HepG2 (cell line): ENCODE measurements around the gene RAC3. TPM values are rescaled to one million over a fixed set of nuclear protein-coding genes. Genes with fewer than 3 reads are reported as not detected.
A peak's percentile ranks its signal among the peaks of the same experiment; 100 is the strongest.

Source experiments
- ATF7-NPFF ChIP-seq: sonication (generic); formaldehyde crosslinking; IDR thresholded peaks from 2 replicates; pipeline ENCODE4 v1.8.1; 2023; ENCODE audit warnings: mild to moderate bottlenecking, low read depth, missing genetic modification reagents, moderate library complexity
- CC2D1A ChIP-seq: sonication (generic); formaldehyde crosslinking; IDR thresholded peaks from 2 replicates; pipeline ENCODE4 v1.8.1; 2023; ENCODE audit warnings: mild to moderate bottlenecking, missing genetic modification reagents
- FOSL2 ChIP-seq: sonication (generic); formaldehyde crosslinking; IDR thresholded peaks from 2 replicates; pipeline ENCODE4 v1.4.0; 2020; ENCODE audit warnings: missing genetic modification reagents
- FOXK2 ChIP-seq: fragments of 450-650 bp; IDR thresholded peaks from 2 replicates; pipeline ENCODE4 v1.6.1; 2016
- FOXM1 ChIP-seq: sonication (generic); formaldehyde crosslinking; IDR thresholded peaks from 2 replicates; pipeline ENCODE4 v1.5.0; 2020; ENCODE audit warnings: missing genetic modification reagents
- HMGA1 ChIP-seq: sonication (generic); formaldehyde crosslinking; conservative IDR thresholded peaks from 2 replicates; pipeline ENCODE4 v1.4.0; 2020; ENCODE audit warnings: missing genetic modification reagents
- MED1 ChIP-seq: sonication (generic); formaldehyde crosslinking; IDR thresholded peaks from 2 replicates; pipeline ENCODE4 v1.4.0; 2020; ENCODE audit warnings: missing genetic modification reagents
- MEF2D ChIP-seq: sonication (generic); formaldehyde crosslinking; IDR thresholded peaks from 2 replicates; pipeline ENCODE4 v1.5.1; 2020; ENCODE audit warnings: mild to moderate bottlenecking, missing genetic modification reagents
- PLRG1 ChIP-seq: fragments of 450-650 bp; conservative IDR thresholded peaks from 2 replicates; pipeline ENCODE4 v1.6.1; 2016
- SNAPC2 ChIP-seq: sonication (generic); formaldehyde crosslinking; IDR thresholded peaks from 2 replicates; pipeline ENCODE4 v1.8.1; 2022; ENCODE audit warnings: mild to moderate bottlenecking, missing genetic modification reagents
- THAP11 ChIP-seq: IDR thresholded peaks from 2 replicates; pipeline ENCODE4 v1.6.1; 2016; ENCODE audit warnings: missing biosample characterization, missing genetic modification reagents
- ZBTB34 ChIP-seq: sonication (generic); formaldehyde crosslinking; IDR thresholded peaks from 2 replicates; pipeline ENCODE4 v1.8.0; 2022; ENCODE audit warnings: mild to moderate bottlenecking, missing genetic modification reagents
- ZNF34 ChIP-seq: sonication (generic); formaldehyde crosslinking; IDR thresholded peaks from 2 replicates; pipeline ENCODE4 v1.4.0; 2020; ENCODE audit warnings: mild to moderate bottlenecking, missing genetic modification reagents, borderline replicate concordance
- ZNF468 ChIP-seq: sonication (generic); formaldehyde crosslinking; IDR thresholded peaks from 2 replicates; pipeline ENCODE4 v1.8.0; 2022; ENCODE audit warnings: mild to moderate bottlenecking, moderate library complexity, missing genetic modification reagents
- ZNF607 ChIP-seq: sonication (generic); formaldehyde crosslinking; IDR thresholded peaks from 2 replicates; pipeline ENCODE4 v1.5.1; 2020; ENCODE audit warnings: missing genetic modification reagents, mild to moderate bottlenecking, borderline replicate concordance
- ZNF746 ChIP-seq: sonication (generic); formaldehyde crosslinking; IDR thresholded peaks from 2 replicates; pipeline ENCODE4 v1.8.0; 2022; ENCODE audit warnings: mild to moderate bottlenecking, missing genetic modification reagents
- ZNF788 ChIP-seq: sonication (generic); formaldehyde crosslinking; IDR thresholded peaks from 2 replicates; pipeline ENCODE4 v1.5.0; 2020; ENCODE audit warnings: mild to moderate bottlenecking, missing genetic modification reagents, borderline replicate concordance
- polyA plus RNA-seq, 8 experiments: library from polyadenylated mRNA; depleted of rRNA in 3 of 8; stranded (reverse) in 7 of 8; unstranded in 1 of 8; fragments of >200 nt; fragmentation: Illumina TruSeq in 4 of 8; extraction: Trizol in 4 of 8; gene quantifications; 2 replicates each; pipeline versions ENCODE4 v1.2.1 to v1.2.3, GENCODE V29; 2011 to 2016; ENCODE audit warnings: low read depth in 4 of 8, missing spikeins in 1 of 8, mixed read lengths in 1 of 8; ENCODE audit not compliant: insufficient read depth in 1 of 8
- total RNA-seq, 5 experiments: library from RNA; depleted of rRNA; stranded (reverse); fragments of >200 nt; fragmentation: Illumina TruSeq; extraction: Trizol; gene quantifications; 2 replicates each; pipeline ENCODE4 v1.2.3, GENCODE V29; 2016; ENCODE audit warnings: low read depth in 1 of 5
- TF ChIP-seq, protein P1 (sequence below): sonication (generic); formaldehyde crosslinking; IDR thresholded peaks from 2 replicates; pipeline ENCODE4 v1.5.0; 2020; ENCODE audit warnings: mild to moderate bottlenecking, missing genetic modification reagents, borderline replicate concordance

The RAC3 gene
- total and polyA plus RNA-seq, 2 of the 13 experiments (the other 11 are each of a cell fraction or from before 2014, with no cell fraction given), result 10.5 to 21.3 TPM

- TF ChIP-seq FOSL2 (CRISPR knock-in tag) (no peak; the same call in 1 of the 2 replicates), ZNF746 (CRISPR knock-in tag) (peak; percentile 96), CC2D1A (CRISPR knock-in tag) (no peak), ZNF607 (CRISPR knock-in tag) (peak; percentile 91; the same call in 1 of the 2 replicates), FOXK2 (no peak), MED1 (CRISPR knock-in tag) (peak; percentile 93), PLRG1 (no peak), MEF2D (CRISPR knock-in tag) (no peak), ZNF788 (no peak; the same call in 1 of the 2 replicates), ZNF34 (CRISPR knock-in tag) (no peak), HMGA1 (CRISPR knock-in tag) (no peak), ZBTB34 (CRISPR knock-in tag) (peak; percentile 13), FOXM1 (CRISPR knock-in tag) (no peak), ZNF468 (CRISPR knock-in tag) (no peak; the same call in 1 of the 2 replicates), THAP11 (CRISPR knock-in tag) (peak; percentile 54; the same call in 1 of the 2 replicates), ATF7-NPFF (CRISPR knock-in tag) (no peak), SNAPC2 (CRISPR knock-in tag) (peak; percentile 54; the same call in 1 of the 2 replicates)
- TF ChIP-seq, protein P1, sequence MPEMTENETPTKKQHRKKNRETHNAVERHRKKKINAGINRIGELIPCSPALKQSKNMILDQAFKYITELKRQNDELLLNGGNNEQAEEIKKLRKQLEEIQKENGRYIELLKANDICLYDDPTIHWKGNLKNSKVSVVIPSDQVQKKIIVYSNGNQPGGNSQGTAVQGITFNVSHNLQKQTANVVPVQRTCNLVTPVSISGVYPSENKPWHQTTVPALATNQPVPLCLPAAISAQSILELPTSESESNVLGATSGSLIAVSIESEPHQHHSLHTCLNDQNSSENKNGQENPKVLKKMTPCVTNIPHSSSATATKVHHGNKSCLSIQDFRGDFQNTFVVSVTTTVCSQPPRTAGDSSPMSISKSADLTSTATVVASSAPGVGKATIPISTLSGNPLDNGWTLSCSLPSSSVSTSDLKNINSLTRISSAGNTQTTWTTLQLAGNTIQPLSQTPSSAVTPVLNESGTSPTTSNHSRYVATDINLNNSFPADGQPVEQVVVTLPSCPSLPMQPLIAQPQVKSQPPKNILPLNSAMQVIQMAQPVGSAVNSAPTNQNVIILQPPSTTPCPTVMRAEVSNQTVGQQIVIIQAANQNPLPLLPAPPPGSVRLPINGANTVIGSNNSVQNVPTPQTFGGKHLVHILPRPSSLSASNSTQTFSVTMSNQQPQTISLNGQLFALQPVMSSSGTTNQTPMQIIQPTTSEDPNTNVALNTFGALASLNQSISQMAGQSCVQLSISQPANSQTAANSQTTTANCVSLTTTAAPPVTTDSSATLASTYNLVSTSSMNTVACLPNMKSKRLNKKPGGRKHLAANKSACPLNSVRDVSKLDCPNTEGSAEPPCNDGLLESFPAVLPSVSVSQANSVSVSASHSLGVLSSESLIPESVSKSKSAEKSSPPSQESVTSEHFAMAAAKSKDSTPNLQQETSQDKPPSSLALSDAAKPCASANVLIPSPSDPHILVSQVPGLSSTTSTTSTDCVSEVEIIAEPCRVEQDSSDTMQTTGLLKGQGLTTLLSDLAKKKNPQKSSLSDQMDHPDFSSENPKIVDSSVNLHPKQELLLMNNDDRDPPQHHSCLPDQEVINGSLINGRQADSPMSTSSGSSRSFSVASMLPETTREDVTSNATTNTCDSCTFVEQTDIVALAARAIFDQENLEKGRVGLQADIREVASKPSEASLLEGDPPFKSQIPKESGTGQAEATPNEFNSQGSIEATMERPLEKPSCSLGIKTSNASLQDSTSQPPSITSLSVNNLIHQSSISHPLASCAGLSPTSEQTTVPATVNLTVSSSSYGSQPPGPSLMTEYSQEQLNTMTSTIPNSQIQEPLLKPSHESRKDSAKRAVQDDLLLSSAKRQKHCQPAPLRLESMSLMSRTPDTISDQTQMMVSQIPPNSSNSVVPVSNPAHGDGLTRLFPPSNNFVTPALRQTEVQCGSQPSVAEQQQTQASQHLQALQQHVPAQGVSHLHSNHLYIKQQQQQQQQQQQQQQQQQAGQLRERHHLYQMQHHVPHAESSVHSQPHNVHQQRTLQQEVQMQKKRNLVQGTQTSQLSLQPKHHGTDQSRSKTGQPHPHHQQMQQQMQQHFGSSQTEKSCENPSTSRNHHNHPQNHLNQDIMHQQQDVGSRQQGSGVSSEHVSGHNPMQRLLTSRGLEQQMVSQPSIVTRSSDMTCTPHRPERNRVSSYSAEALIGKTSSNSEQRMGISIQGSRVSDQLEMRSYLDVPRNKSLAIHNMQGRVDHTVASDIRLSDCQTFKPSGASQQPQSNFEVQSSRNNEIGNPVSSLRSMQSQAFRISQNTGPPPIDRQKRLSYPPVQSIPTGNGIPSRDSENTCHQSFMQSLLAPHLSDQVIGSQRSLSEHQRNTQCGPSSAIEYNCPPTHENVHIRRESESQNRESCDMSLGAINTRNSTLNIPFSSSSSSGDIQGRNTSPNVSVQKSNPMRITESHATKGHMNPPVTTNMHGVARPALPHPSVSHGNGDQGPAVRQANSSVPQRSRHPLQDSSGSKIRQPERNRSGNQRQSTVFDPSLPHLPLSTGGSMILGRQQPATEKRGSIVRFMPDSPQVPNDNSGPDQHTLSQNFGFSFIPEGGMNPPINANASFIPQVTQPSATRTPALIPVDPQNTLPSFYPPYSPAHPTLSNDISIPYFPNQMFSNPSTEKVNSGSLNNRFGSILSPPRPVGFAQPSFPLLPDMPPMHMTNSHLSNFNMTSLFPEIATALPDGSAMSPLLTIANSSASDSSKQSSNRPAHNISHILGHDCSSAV, result no peak
These were observed 36.6 kb upstream of the RAC3 start (continued) for GRCh38 chr17:81994593-81995462.
